Stimulated activated naive CD4-positive, alpha-beta T cell (primary cell): ENCODE results near the gene MYO1C.

Experiments
- DNase-seq, 6 experiments: peaks; one replicate each; lab custom pipeline; 2025; lab: John Stamatoyannopoulos, UW

MYO1C gene

GRCh38 chr17:1506649-1507267 is 14.3 kb upstream of the MYO1C start:
- no peak for DNase-seq

- no peak for DNase-seq
Observed at GRCh38 chr17:1505586-1505985, 13.1 kb upstream of the MYO1C start.

GRCh38 chr17:1504866-1505265 is 12.4 kb upstream of the MYO1C start:
- DNase-seq: no peak

- no peak for DNase-seq
Observed at GRCh38 chr17:1503699-1504098, 11.2 kb upstream of the MYO1C start.

GRCh38 chr17:1498869-1499268 is 6.4 kb upstream of the MYO1C start:
- DNase-seq: no peak

GRCh38 chr17:1498233-1498632 is 5.7 kb upstream of the MYO1C start:
- DNase-seq: no peak

- DNase-seq: no peak
Observed at GRCh38 chr17:1497831-1498230, 5.3 kb upstream of the MYO1C start.

GRCh38 chr17:1496869-1497268 is 4.4 kb upstream of the MYO1C start:
- no peak for DNase-seq

- DNase-seq: no peak
Observed at GRCh38 chr17:1495265-1495989, 2.9 kb upstream of the MYO1C start.

- no peak for DNase-seq
Observed at GRCh38 chr17:1494736-1495253, 2.3 kb upstream of the MYO1C start.

GRCh38 chr17:1494203-1494602 is 1.7 kb upstream of the MYO1C start:
- no peak for DNase-seq

GRCh38 chr17:1493291-1493980 is 950 bp upstream of the MYO1C start:
- DNase-seq: no peak

- peak in 2 of 6 experiments; percentile 23 to 25 for DNase-seq
Observed at GRCh38 chr17:1491443-1492248, 840 bp downstream of the MYO1C start.

GRCh38 chr17:1490643-1491442 is 1.6 kb downstream of the MYO1C start:
- DNase-seq: peak; percentile 18 to 51 (median 37)

- DNase-seq: peak in 1 of 6 experiments; percentile 25
Observed at GRCh38 chr17:1488826-1489270, 3.6 kb downstream of the MYO1C start.

GRCh38 chr17:1487939-1488825 is 4.3 kb downstream of the MYO1C start:
- DNase-seq: peak; percentile 33 to 74 (median 61)

GRCh38 chr17:1486802-1487695 is 5.4 kb downstream of the MYO1C start:
- DNase-seq: peak; percentile 52 to 73 (median 64)

- peak; percentile 40 to 66 (median 60) for DNase-seq
Observed at GRCh38 chr17:1485423-1486376, 6.8 kb downstream of the MYO1C start.
